Mesenchymal stem cell (in vitro differentiated cells and primary cell): ENCODE results near the gene CDC16.

ENCODE experiments used
- DNase-seq: peaks from one replicate; pipeline ENCODE4 v3.0.0-alpha.2; 2013
- H2AFZ ChIP-seq: one replicate; pipeline ENCODE4 v1.6.1; 2013; ENCODE audit warnings: low read depth, mild to moderate bottlenecking, control low read depth, inconsistent platforms, low read length, moderate library complexity
- H2AK5ac ChIP-seq: 2 replicates; pipeline ENCODE4 v1.6.1; 2013; ENCODE audit warnings: low read length, moderate library complexity, mild to moderate bottlenecking, inconsistent platforms; ENCODE audit not compliant: severe bottlenecking
- H2BK120ac ChIP-seq: one replicate; pipeline ENCODE4 v1.6.1; 2013; ENCODE audit warnings: low read depth, mild to moderate bottlenecking, inconsistent platforms, low read length, moderate library complexity
- H2BK12ac ChIP-seq, 2 experiments: one replicate each; pipeline ENCODE4 v1.6.1; 2013; ENCODE audit warnings: inconsistent platforms in 2 of 2, low read length in 2 of 2, mild to moderate bottlenecking in 2 of 2, moderate library complexity in 2 of 2, control low read depth in 1 of 2
- H2BK15ac ChIP-seq: one replicate; pipeline ENCODE4 v1.6.1; 2013; ENCODE audit warnings: mild to moderate bottlenecking, low read depth, inconsistent platforms; ENCODE audit not compliant: poor library complexity, severe bottlenecking
- H2BK5ac ChIP-seq: 2 replicates; pipeline ENCODE4 v1.6.1; 2013; ENCODE audit warnings: low read depth, mild to moderate bottlenecking, low read length, control low read depth, inconsistent platforms; ENCODE audit not compliant: poor library complexity, severe bottlenecking
- H3K14ac ChIP-seq, 2 experiments: one replicate each; pipeline ENCODE4 v1.6.1; 2013; ENCODE audit warnings: inconsistent platforms in 2 of 2, low read length in 2 of 2, control low read depth in 1 of 2, mild to moderate bottlenecking in 1 of 2, moderate library complexity in 1 of 2
- H3K18ac ChIP-seq, 2 experiments: one replicate each; pipeline ENCODE4 v1.6.1; 2013; ENCODE audit warnings: inconsistent platforms in 2 of 2, low read length in 2 of 2, control low read depth in 1 of 2, low read depth in 1 of 2, mild to moderate bottlenecking in 1 of 2
- H3K23ac ChIP-seq, 2 experiments: one replicate each; pipeline ENCODE4 v1.6.1; 2013; ENCODE audit warnings: inconsistent platforms in 2 of 2, low read length in 2 of 2, mild to moderate bottlenecking in 2 of 2, moderate library complexity in 2 of 2, control low read depth in 1 of 2
- H3K27ac ChIP-seq: 2 replicates; pipeline ENCODE4 v1.5.1; 2013; ENCODE audit warnings: mild to moderate bottlenecking, moderate library complexity, low read length, control low read depth, inconsistent platforms; ENCODE audit not compliant: poor library complexity, severe bottlenecking
- H3K27me3 ChIP-seq, 2 experiments: 2 replicates each; pipeline versions ENCODE4 v1.6.1 to v1.7.0; 2013; ENCODE audit warnings: low read length in 2 of 2, mild to moderate bottlenecking in 2 of 2, moderate library complexity in 2 of 2, control low read depth in 1 of 2, inconsistent platforms in 1 of 2; ENCODE audit not compliant: control insufficient read depth in 1 of 2, insufficient read depth in 1 of 2
- H3K36me3 ChIP-seq, 2 experiments: 2 replicates each; pipeline versions ENCODE4 v1.6.1 to v1.7.0; 2013; ENCODE audit warnings: low read length in 2 of 2, control low read depth in 1 of 2, inconsistent platforms in 1 of 2, low read depth in 1 of 2, mild to moderate bottlenecking in 1 of 2; ENCODE audit not compliant: insufficient read depth in 2 of 2, control insufficient read depth in 1 of 2
- H3K4ac ChIP-seq, 2 experiments: one replicate each; pipeline ENCODE4 v1.6.1; 2013; ENCODE audit warnings: inconsistent platforms in 2 of 2, low read length in 2 of 2, mild to moderate bottlenecking in 2 of 2, moderate library complexity in 2 of 2, control low read depth in 1 of 2, low read depth in 1 of 2
- H3K4me1 ChIP-seq: 2 replicates; pipeline ENCODE4 v1.6.1; 2013; ENCODE audit warnings: low read depth, low read length, control low read depth; ENCODE audit not compliant: control insufficient read depth, insufficient read depth
- H3K4me2 ChIP-seq: 2 replicates; pipeline ENCODE4 v1.6.1; 2013; ENCODE audit warnings: low read length, mild to moderate bottlenecking, inconsistent platforms; ENCODE audit not compliant: poor library complexity, severe bottlenecking
- H3K4me3 ChIP-seq, 2 experiments: 2 replicates each; pipeline versions ENCODE4 v1.5.1 to v1.7.0; 2013; ENCODE audit warnings: low read length in 2 of 2, mild to moderate bottlenecking in 2 of 2, control low read depth in 1 of 2, low read depth in 1 of 2; ENCODE audit not compliant: insufficient read depth in 1 of 2
- H3K79me1 ChIP-seq: replicated peaks from 2 replicates; pipeline ENCODE4 v1.6.1; 2013; ENCODE audit warnings: mild to moderate bottlenecking, control low read depth, low read length, inconsistent platforms; ENCODE audit not compliant: poor library complexity, severe bottlenecking
- H3K9ac ChIP-seq: 2 replicates; pipeline ENCODE4 v1.7.0; 2013; ENCODE audit warnings: mild to moderate bottlenecking, low read length, moderate library complexity
- H3K9me3 ChIP-seq: 2 replicates; pipeline ENCODE4 v1.7.0; 2013; ENCODE audit warnings: mild to moderate bottlenecking, low read length; ENCODE audit not compliant: control insufficient read depth
- H4K8ac ChIP-seq: one replicate; pipeline ENCODE4 v1.6.1; 2013; ENCODE audit warnings: inconsistent platforms, mild to moderate bottlenecking, low read length, moderate library complexity
- H4K91ac ChIP-seq: one replicate; pipeline ENCODE4 v1.6.1; 2013; ENCODE audit warnings: mild to moderate bottlenecking, low read length, inconsistent platforms
- WGBS: methylation state at CpG from one replicate; pipeline ENCODE4 v1.1.7; 2013; ENCODE audit warnings: mixed read lengths; 5-methylcytosine and 5-hydroxymethylcytosine counted together

The CDC16 gene

GRCh38 chr13:114309086-114309485 lies 74.4 kb downstream of the CDC16 start:
- no peak overlapping the region for H4K8ac ChIP-seq
- H3K36me3 ChIP-seq = peaks cover 14 to 36% of the 10 kb centered on the region in 2 experiments
- no peak overlapping the region for H4K91ac ChIP-seq
- H3K4me2 ChIP-seq = no peak overlapping the region
- H3K79me1 ChIP-seq = no peaks in the 10 kb centered on the region
- no peaks in the 10 kb centered on the region for H3K27me3 ChIP-seq
- H3K4me1 ChIP-seq = peaks cover 3% of the 10 kb centered on the region
- H3K27ac ChIP-seq = no peak overlapping the region
- H2AFZ ChIP-seq = no peak overlapping the region
- DNase-seq = no peak
- WGBS = 100% methylated on average over 2 of the region's 2 CpGs
- no peak overlapping the region for H2BK5ac ChIP-seq
- H3K23ac ChIP-seq = no peak overlapping the region
- no peak overlapping the region for H3K18ac ChIP-seq
- H2BK120ac ChIP-seq = no peak overlapping the region
- H3K9me3 ChIP-seq = no peaks in the 10 kb centered on the region
- H3K9ac ChIP-seq = no peak overlapping the region
- H2AK5ac ChIP-seq = no peak overlapping the region
- H3K4me3 ChIP-seq = no peak overlapping the region
- no peak overlapping the region for H2BK12ac ChIP-seq
- no peak overlapping the region for H3K4ac ChIP-seq
- no peak overlapping the region for H2BK15ac ChIP-seq
- no peak overlapping the region for H3K14ac ChIP-seq

- Histone ChIP-seq H4K91ac (no peak overlapping the region), H3K18ac (no peak overlapping the region), H3K4ac (no peak overlapping the region), H3K4me3 (no peak overlapping the region), H3K27ac (no peak overlapping the region), H4K8ac (no peak overlapping the region), H2BK15ac (no peak overlapping the region), H2AFZ (no peak overlapping the region), H2BK5ac (no peak overlapping the region), H3K4me1 (peaks cover 3% of the 10 kb centered on the region), H3K79me1 (no peaks in the 10 kb centered on the region), H3K4me2 (no peak overlapping the region), H3K27me3 (no peaks in the 10 kb centered on the region), H3K23ac (no peak overlapping the region), H3K14ac (no peak overlapping the region), H3K36me3 (peaks cover 10 to 28% of the 10 kb centered on the region in 2 experiments), H2AK5ac (no peak overlapping the region), H3K9me3 (no peaks in the 10 kb centered on the region), H2BK120ac (no peak overlapping the region), H3K9ac (no peak overlapping the region), H2BK12ac (no peak overlapping the region)
- DNase-seq = no peak
- WGBS = 89% methylated on average over 6 of the region's 6 CpGs
Measured at GRCh38 chr13:114309806-114310410, 75.2 kb downstream of the CDC16 start.

GRCh38 chr13:114310956-114311355 lies 76.3 kb downstream of the CDC16 start:
- no peak overlapping the region for H3K9ac ChIP-seq
- H3K4me1 ChIP-seq = peaks cover 5% of the 10 kb centered on the region
- H3K79me1 ChIP-seq = no peaks in the 10 kb centered on the region
- no peak overlapping the region for H4K8ac ChIP-seq
- no peak overlapping the region for H3K4me3 ChIP-seq
- H3K18ac ChIP-seq = no peak overlapping the region
- H3K23ac ChIP-seq = no peak overlapping the region
- H2BK5ac ChIP-seq = no peak overlapping the region
- H3K4me2 ChIP-seq = no peak overlapping the region
- no peak overlapping the region for H2BK12ac ChIP-seq
- no CpG with 5 or more reads among the region's 5 CpGs for WGBS
- H3K14ac ChIP-seq = no peak overlapping the region
- peak; percentile 16 for DNase-seq
- no peak overlapping the region for H2BK15ac ChIP-seq
- H4K91ac ChIP-seq = no peak overlapping the region
- H2AFZ ChIP-seq = no peak overlapping the region
- H3K36me3 ChIP-seq = peaks cover 8 to 24% of the 10 kb centered on the region in 2 experiments
- H3K27ac ChIP-seq = no peak overlapping the region
- no peak overlapping the region for H2BK120ac ChIP-seq
- H2AK5ac ChIP-seq = no peak overlapping the region
- H3K9me3 ChIP-seq = no peaks in the 10 kb centered on the region
- no peak overlapping the region for H3K4ac ChIP-seq
- no peaks in the 10 kb centered on the region for H3K27me3 ChIP-seq

GRCh38 chr13:114311387-114311786 lies 76.7 kb downstream of the CDC16 start:
- Histone ChIP-seq H3K4me3 (no peak overlapping the region), H3K4ac (no peak overlapping the region), H3K79me1 (no peaks in the 10 kb centered on the region), H2BK15ac (no peak overlapping the region), H2BK12ac (no peak overlapping the region), H3K36me3 (peaks cover 5 to 20% of the 10 kb centered on the region in 2 experiments), H2AFZ (no peak overlapping the region), H2BK120ac (no peak overlapping the region), H3K4me2 (no peak overlapping the region), H2BK5ac (no peak overlapping the region), H3K9me3 (no peaks in the 10 kb centered on the region), H4K91ac (no peak overlapping the region), H3K18ac (no peak overlapping the region), H3K4me1 (peaks cover 8% of the 10 kb centered on the region), H3K27me3 (no peaks in the 10 kb centered on the region), H3K14ac (no peak overlapping the region), H3K27ac (no peak overlapping the region), H3K23ac (no peak overlapping the region), H4K8ac (no peak overlapping the region), H3K9ac (peak overlapping the region; percentile 25), H2AK5ac (no peak overlapping the region)
- peak; percentile 6 for DNase-seq
